ENCODE results near the gene ZMYM2.
"Not testable (repeated sequence)": the region's sequence is repeated elsewhere in the genome, so short reads cannot be mapped to it uniquely, and the experiment has no call there.

ZMYM2 gene

DNA sequence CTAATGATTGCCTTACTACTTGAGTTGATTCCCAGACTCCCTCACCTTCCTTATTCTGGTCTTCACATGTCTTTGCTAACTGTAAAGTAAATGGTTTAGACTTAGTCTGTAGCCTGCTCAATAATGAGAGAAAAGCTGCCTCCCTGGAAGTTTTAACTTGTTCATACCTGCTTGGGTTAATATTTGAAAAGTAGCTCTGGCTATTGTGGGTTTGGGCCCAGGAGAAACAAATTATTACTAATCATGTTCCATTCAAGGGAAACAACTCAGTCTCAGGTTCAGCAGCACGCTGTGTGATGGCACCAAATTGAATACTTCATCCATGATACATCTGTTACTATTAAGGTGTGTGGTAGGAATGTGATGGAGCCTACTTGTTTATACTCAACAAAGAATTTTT is 75.0 kb downstream of the ZMYM2 start:
- H4K20me1 ChIP-seq (ENCODE audit: insufficient read depth, low read length) = peaks cover 8% of the 10 kb centered on the region; the same call in 1 of the 2 replicates
- peaks cover 9% of the 10 kb centered on the region for H3K79me2 ChIP-seq (ENCODE audit: low read length)
- no peaks in the 10 kb centered on the region for H3K4me1 ChIP-seq (ENCODE audit: low read length)
- no peak overlapping the region for H3K9ac ChIP-seq (ENCODE audit: low read length)
- no peak overlapping the region for H3K4me2 ChIP-seq (ENCODE audit: low read length)
- no peaks in the 10 kb centered on the region for H3K9me3 ChIP-seq (ENCODE audit: insufficient read depth, low read length)
- H3K4me3 ChIP-seq (ENCODE audit: low read length) = no peak overlapping the region
- H3K36me3 ChIP-seq (replicated peaks; ENCODE audit: low read depth, low read length) = peaks cover 51% of the 10 kb centered on the region
- H3K27me3 ChIP-seq (ENCODE audit: low read depth, low read length) = no peaks in the 10 kb centered on the region
- no peak for TF ChIP-seq EZH2phosphoT487 (IDR thresholded peaks at IDR 0.05; ENCODE audit: low read depth)
- TF ChIP-seq, protein P1, sequence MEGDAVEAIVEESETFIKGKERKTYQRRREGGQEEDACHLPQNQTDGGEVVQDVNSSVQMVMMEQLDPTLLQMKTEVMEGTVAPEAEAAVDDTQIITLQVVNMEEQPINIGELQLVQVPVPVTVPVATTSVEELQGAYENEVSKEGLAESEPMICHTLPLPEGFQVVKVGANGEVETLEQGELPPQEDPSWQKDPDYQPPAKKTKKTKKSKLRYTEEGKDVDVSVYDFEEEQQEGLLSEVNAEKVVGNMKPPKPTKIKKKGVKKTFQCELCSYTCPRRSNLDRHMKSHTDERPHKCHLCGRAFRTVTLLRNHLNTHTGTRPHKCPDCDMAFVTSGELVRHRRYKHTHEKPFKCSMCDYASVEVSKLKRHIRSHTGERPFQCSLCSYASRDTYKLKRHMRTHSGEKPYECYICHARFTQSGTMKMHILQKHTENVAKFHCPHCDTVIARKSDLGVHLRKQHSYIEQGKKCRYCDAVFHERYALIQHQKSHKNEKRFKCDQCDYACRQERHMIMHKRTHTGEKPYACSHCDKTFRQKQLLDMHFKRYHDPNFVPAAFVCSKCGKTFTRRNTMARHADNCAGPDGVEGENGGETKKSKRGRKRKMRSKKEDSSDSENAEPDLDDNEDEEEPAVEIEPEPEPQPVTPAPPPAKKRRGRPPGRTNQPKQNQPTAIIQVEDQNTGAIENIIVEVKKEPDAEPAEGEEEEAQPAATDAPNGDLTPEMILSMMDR (IDR thresholded peaks at IDR 0.05; ENCODE audit: low read depth, low read length) = no peak
- no peak overlapping the region for H2AFZ ChIP-seq (ENCODE audit: low read depth, low read length)
- H3K27ac ChIP-seq (ENCODE audit: low read length) = no peak overlapping the region

DNA sequence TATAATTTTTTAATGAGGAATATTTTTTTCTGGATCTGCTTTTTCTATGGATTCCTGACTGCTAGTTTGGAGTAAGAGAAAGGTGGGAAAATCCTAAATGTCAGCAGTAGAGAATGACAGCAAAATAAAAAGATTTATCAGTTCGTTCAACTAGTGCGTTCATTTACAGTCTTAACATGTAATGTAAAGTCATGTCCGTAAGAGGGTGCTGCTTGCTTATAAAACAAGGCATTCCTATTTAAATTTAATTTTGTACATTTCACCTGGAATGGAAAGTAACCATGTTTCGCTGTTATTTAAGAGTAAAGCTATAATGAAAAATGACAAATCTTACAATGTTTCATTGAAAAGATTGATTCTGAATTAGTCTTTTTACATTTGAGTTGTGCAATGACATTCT is 76.6 kb downstream of the ZMYM2 start:
- H3K4me1 ChIP-seq (ENCODE audit: low read length) = no peaks in the 10 kb centered on the region
- no peak overlapping the region for H3K4me3 ChIP-seq (ENCODE audit: low read length)
- H4K20me1 ChIP-seq (ENCODE audit: insufficient read depth, low read length) = peaks cover 19% of the 10 kb centered on the region
- H3K27ac ChIP-seq (ENCODE audit: low read length) = no peak overlapping the region
- H3K9ac ChIP-seq (ENCODE audit: low read length) = no peak overlapping the region
- no peaks in the 10 kb centered on the region for H3K27me3 ChIP-seq (ENCODE audit: low read depth, low read length)
- no peak for TF ChIP-seq EZH2phosphoT487 (IDR thresholded peaks at IDR 0.05; ENCODE audit: low read depth)
- TF ChIP-seq, protein P1 (IDR thresholded peaks at IDR 0.05; ENCODE audit: low read depth, low read length) = peak; percentile 34; the same call in 1 of the 2 replicates
- H2AFZ ChIP-seq (ENCODE audit: low read depth, low read length) = no peak overlapping the region
- H3K36me3 ChIP-seq (replicated peaks; ENCODE audit: low read depth, low read length) = peaks cover 50% of the 10 kb centered on the region
- no peaks in the 10 kb centered on the region for H3K9me3 ChIP-seq (ENCODE audit: insufficient read depth, low read length)
- no peak overlapping the region for H3K4me2 ChIP-seq (ENCODE audit: low read length)
- H3K79me2 ChIP-seq (ENCODE audit: low read length) = peaks cover 21% of the 10 kb centered on the region

DNA sequence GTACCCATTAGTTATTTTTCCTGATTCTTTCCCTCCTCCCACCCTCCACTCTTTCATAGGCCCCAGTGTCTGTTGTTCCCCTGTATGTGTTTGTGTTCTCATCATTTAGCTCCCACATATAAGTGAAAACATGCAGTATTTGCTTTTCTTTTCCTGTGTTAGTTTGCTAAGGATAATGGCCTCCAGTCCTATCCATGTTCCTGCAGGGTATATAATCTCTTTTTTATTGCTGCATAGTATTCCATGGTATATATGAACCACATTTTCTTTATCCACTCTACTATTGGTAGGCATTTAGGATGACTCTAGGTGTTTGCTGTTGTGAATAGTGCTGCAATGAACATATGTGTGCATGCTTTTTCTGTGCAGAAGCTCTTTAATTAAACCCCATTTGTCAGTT is 79.4 kb downstream of the ZMYM2 start:
- H4K20me1 ChIP-seq (ENCODE audit: insufficient read depth, low read length) = peaks cover 41% of the 10 kb centered on the region
- peaks cover 59% of the 10 kb centered on the region for H3K36me3 ChIP-seq (replicated peaks; ENCODE audit: low read depth, low read length)
- H3K9me3 ChIP-seq (ENCODE audit: insufficient read depth, low read length) = no peaks in the 10 kb centered on the region
- H3K4me1 ChIP-seq (ENCODE audit: low read length) = no peaks in the 10 kb centered on the region
- H3K9ac ChIP-seq (ENCODE audit: low read length) = no peak overlapping the region
- no peaks in the 10 kb centered on the region for H3K27me3 ChIP-seq (ENCODE audit: low read depth, low read length)
- no peak overlapping the region for H2AFZ ChIP-seq (ENCODE audit: low read depth, low read length)
- H3K27ac ChIP-seq (ENCODE audit: low read length) = no peak overlapping the region
- H3K4me2 ChIP-seq (ENCODE audit: low read length) = no peak overlapping the region
- TF ChIP-seq, protein P1 (IDR thresholded peaks at IDR 0.05; ENCODE audit: low read depth, low read length) = no peak
- no peak for TF ChIP-seq EZH2phosphoT487 (IDR thresholded peaks at IDR 0.05; ENCODE audit: low read depth)
- H3K4me3 ChIP-seq (ENCODE audit: low read length) = no peak overlapping the region
- H3K79me2 ChIP-seq (ENCODE audit: low read length) = peaks cover 47% of the 10 kb centered on the region

DNA sequence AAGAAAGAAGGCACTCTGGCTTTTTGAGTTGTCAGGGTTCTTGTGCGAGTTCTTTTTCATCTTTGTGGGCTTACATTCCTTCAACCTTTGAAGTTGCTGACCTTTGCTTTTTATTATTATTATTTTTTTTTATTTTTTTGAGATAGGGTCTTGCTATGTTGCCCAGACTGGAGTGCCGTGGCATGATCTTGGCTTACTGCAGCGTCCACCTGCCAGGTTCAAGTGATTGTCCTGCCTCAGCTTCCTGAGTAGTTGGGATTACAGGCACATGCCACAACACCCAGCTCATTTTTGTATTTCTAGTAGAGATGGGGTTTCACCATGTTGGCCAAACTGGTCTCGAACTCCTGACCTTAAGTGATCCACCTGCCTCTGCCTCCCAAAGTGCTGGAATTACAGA is 84.1 kb downstream of the ZMYM2 start:
- not testable (repeated sequence) for H3K4me2 ChIP-seq (ENCODE audit: low read length); H3K27me3 ChIP-seq (ENCODE audit: low read depth, low read length); H3K9ac ChIP-seq (ENCODE audit: low read length); H2AFZ ChIP-seq (ENCODE audit: low read depth, low read length); H3K4me1 ChIP-seq (ENCODE audit: low read length); H3K27ac ChIP-seq (ENCODE audit: low read length); H3K4me3 ChIP-seq (ENCODE audit: low read length); H3K9me3 ChIP-seq (ENCODE audit: insufficient read depth, low read length)
- peaks cover 59% of the 10 kb centered on the region for H3K79me2 ChIP-seq (ENCODE audit: low read length)
- H3K36me3 ChIP-seq (replicated peaks; ENCODE audit: low read depth, low read length) = peaks cover 42% of the 10 kb centered on the region
- peaks cover 66% of the 10 kb centered on the region for H4K20me1 ChIP-seq (ENCODE audit: insufficient read depth, low read length)

All from OCI-LY3 (cell line).